Subcutaneous abdominal adipose tissue (tissue), 5 donors: ENCODE data around the gene AMY2A.
"Not testable (repeated sequence)": the region's sequence is repeated elsewhere in the genome, so short reads cannot be mapped to it uniquely, and the experiment has no call there.

Source experiments
- H3K27ac ChIP-seq: one replicate; pipeline ENCODE4 v1.7.0; 2013; ENCODE audit warnings: low read depth, mild to moderate bottlenecking, inconsistent platforms, low read length, moderate library complexity
- H3K27me3 ChIP-seq, 5 donors: one replicate each; pipeline ENCODE4 v1.7.0; 2013; ENCODE audit warnings: low read length in 5 of 5, inconsistent platforms in 1 of 5; ENCODE audit not compliant: control insufficient read depth in 5 of 5, insufficient read depth in 4 of 5
- H3K36me3 ChIP-seq, 5 donors: one replicate each; pipeline ENCODE4 v1.7.0; 2013; ENCODE audit warnings: low read length in 5 of 5; ENCODE audit not compliant: control insufficient read depth in 5 of 5, insufficient read depth in 5 of 5
- H3K4me1 ChIP-seq, 5 donors: one replicate each; pipeline ENCODE4 v1.7.0; 2013; ENCODE audit warnings: low read length in 5 of 5, mild to moderate bottlenecking in 3 of 5, moderate library complexity in 1 of 5; ENCODE audit not compliant: control insufficient read depth in 5 of 5, insufficient read depth in 5 of 5
- H3K4me3 ChIP-seq, 5 donors: one replicate each; pipeline ENCODE4 v1.7.0; 2013; ENCODE audit warnings: low read length in 5 of 5, low read depth in 1 of 5
- H3K9ac ChIP-seq, 5 donors: one replicate each; pipeline ENCODE4 v1.7.0; 2013; ENCODE audit warnings: low read length in 5 of 5, mild to moderate bottlenecking in 4 of 5, moderate library complexity in 3 of 5
- H3K9me3 ChIP-seq, 5 donors: one replicate each; pipeline ENCODE4 v1.7.0; 2013; ENCODE audit warnings: low read length in 5 of 5; ENCODE audit not compliant: control insufficient read depth in 5 of 5
- donor health status: healthy.
- donor health status: healthy.
- donor health status: healthy.
- donor health status: healthy.
- donor health status: healthy.

AMY2A gene

GRCh38 chr1:103616994-103617477 lies at the start of gene AMY2A:
Gene AMY2A, plus strand, starts transcription at chr1:103617427. Its CDS starts 14 bp downstream, at chr1:103617441.
- not testable (repeated sequence) for H3K9me3 ChIP-seq, H3K27me3 ChIP-seq, H3K4me3 ChIP-seq, H3K27ac ChIP-seq, H3K36me3 ChIP-seq, H3K9ac ChIP-seq, H3K4me1 ChIP-seq

DNA sequence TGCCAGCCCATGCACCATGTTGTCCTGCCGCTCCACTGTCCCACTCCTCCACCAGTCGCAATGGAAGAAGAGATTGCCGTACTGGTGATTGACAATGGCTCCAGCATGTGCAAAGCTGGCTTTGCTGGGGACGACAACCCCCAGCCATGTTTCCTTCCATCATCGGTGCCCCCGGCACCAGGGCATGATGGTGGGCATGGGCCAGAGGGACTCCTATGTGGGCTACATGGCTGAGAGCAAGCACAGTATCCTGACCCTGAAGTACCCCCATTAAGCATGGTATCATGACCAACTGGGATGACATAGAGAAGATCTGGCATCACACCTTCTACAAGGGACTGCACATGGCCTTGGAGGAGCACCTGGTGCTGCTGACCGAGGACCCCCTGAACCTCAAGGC lies 47.7 kb upstream of the AMY2A start:
- H3K27ac ChIP-seq, result no peak overlapping the region

DNA sequence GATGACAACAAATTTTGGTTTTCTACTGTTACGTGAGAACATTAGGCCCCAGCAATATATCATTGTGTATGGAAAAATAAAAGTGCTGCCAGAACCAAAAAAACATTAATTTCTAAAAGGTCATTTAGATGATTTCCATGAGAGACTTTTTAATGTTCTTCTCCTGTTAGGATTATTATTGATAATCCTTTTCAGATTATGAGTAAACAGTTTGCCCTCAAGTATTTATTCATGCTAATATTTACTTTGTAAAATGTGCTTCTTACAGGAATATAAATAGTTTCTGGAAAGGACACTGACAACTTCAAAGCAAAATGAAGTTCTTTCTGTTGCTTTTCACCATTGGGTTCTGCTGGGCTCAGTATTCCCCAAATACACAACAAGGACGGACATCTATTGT lies 45.9 kb upstream of the AMY2A start, which contains the start of gene AMY2B:
Gene AMY2B (plus strand): TSS at position 301 of the 400 bp plus-strand sequence. CDS start 14 bp downstream, at position 315.
- not testable (repeated sequence) for H3K9me3 ChIP-seq, H3K4me3 ChIP-seq, H3K27me3 ChIP-seq, H3K27ac ChIP-seq, H3K4me1 ChIP-seq, H3K9ac ChIP-seq
- peaks cover 18 to 32% (median 22%) of the 10 kb centered on the region in 5 donors for H3K36me3 ChIP-seq

More for the DNA sequence above, 47.7 kb upstream of the AMY2A start:
- Histone ChIP-seq H3K4me1 (no peaks in the 10 kb centered on the region), H3K27me3 (no peaks in the 10 kb centered on the region), H3K4me3 (no peak overlapping the region), H3K9me3 (peaks cover 0 to 3% (median 0%) of the 10 kb centered on the region in 5 donors), H3K9ac (no peak overlapping the region), H3K36me3 (peaks cover 18 to 28% (median 22%) of the 10 kb centered on the region in 5 donors)

DNA sequence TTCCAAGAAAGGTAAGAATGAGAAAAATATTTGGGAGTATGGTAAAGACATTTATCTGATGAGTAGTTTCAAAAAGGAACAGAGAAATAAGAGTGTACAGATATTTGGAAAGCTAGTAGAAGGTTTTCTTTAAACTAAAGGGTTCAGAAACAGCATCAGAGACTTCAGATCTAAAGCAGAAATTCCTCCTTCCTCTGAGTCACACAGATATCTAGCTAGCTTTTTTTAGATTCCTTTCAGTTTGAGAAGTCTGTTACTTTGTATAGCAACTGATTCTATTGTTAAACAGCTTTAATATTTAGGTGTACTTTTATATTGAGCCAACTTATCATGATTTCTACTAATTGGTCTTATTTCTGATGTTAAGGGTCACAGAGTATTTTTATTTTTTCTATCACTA lies 41.2 kb upstream of the AMY2A start:
- Histone ChIP-seq H3K4me3 (no peak overlapping the region), H3K27me3 (no peaks in the 10 kb centered on the region), H3K36me3 (peaks cover 0 to 17% (median 9%) of the 10 kb centered on the region in 5 donors), H3K9me3 (no peaks in the 10 kb centered on the region), H3K27ac (no peak overlapping the region), H3K9ac (no peak overlapping the region), H3K4me1 (no peaks in the 10 kb centered on the region)

GRCh38 chr1:103576784-103577183 lies 40.4 kb upstream of the AMY2A start:
- not testable (repeated sequence) for H3K27ac ChIP-seq, H3K9ac ChIP-seq, H3K4me1 ChIP-seq, H3K4me3 ChIP-seq, H3K9me3 ChIP-seq, H3K27me3 ChIP-seq
- H3K36me3 ChIP-seq, result peaks cover 0 to 17% (median 9%) of the 10 kb centered on the region in 5 donors

GRCh38 chr1:103582464-103582863 lies 34.8 kb upstream of the AMY2A start:
- Histone ChIP-seq H3K36me3 (peaks cover 0 to 14% (median 6%) of the 10 kb centered on the region in 5 donors), H3K27ac (no peak overlapping the region), H3K9me3 (no peaks in the 10 kb centered on the region), H3K27me3 (no peaks in the 10 kb centered on the region), H3K9ac (no peak overlapping the region), H3K4me3 (no peak overlapping the region), H3K4me1 (no peaks in the 10 kb centered on the region)

GRCh38 chr1:103583887-103584286 lies 33.3 kb upstream of the AMY2A start:
- Histone ChIP-seq H3K4me3 (no peak overlapping the region), H3K27ac (no peak overlapping the region), H3K9ac (no peak overlapping the region), H3K9me3 (peaks cover 0 to 6% (median 2%) of the 10 kb centered on the region in 5 donors), H3K27me3 (no peaks in the 10 kb centered on the region), H3K36me3 (peaks cover 0 to 8% (median 5%) of the 10 kb centered on the region in 5 donors), H3K4me1 (peaks cover 0 to 9% (median 0%) of the 10 kb centered on the region in 5 donors)

- Histone ChIP-seq H3K27ac (no peak overlapping the region), H3K36me3 (peaks cover 0 to 6% (median 5%) of the 10 kb centered on the region in 5 donors), H3K4me3 (no peak overlapping the region), H3K9me3 (peaks cover 0 to 12% (median 5%) of the 10 kb centered on the region in 5 donors), H3K4me1 (peaks cover 0 to 14% (median 0%) of the 10 kb centered on the region in 5 donors), H3K9ac (no peak overlapping the region), H3K27me3 (no peaks in the 10 kb centered on the region)
Observed at GRCh38 chr1:103584537-103584936, 32.7 kb upstream of the AMY2A start.

DNA sequence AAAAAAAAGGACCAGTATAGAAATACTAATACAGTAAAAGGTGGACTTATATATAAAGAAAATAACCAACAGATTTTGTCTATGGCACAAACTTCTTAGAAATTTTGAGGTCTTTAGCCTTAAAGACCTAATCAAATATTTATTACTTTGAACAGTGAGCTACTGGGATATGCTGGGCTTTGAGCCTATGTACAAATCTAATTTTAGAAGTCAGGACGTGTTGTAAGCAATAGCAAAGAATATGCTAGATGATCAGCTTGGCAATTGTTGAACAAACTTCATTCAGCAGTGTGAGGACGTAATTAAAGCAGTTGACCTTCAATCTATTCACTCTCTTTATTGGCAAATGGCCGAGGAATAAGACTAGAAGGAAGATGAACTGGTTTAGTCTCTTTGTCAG lies 14.5 kb upstream of the AMY2A start:
- H3K27me3 ChIP-seq, H3K27ac ChIP-seq, H3K4me3 ChIP-seq, H3K36me3 ChIP-seq, H3K9ac ChIP-seq, H3K4me1 ChIP-seq, H3K9me3 ChIP-seq: not testable (repeated sequence)

GRCh38 chr1:103616362-103616761 lies 865 bp upstream of the AMY2A start:
- H3K9ac ChIP-seq, result no peak overlapping the region
- no peaks in the 10 kb centered on the region for H3K27me3 ChIP-seq
- H3K27ac ChIP-seq, result no peak overlapping the region
- H3K4me3 ChIP-seq, result no peak overlapping the region
- no peaks in the 10 kb centered on the region for H3K4me1 ChIP-seq
- H3K36me3 ChIP-seq, result no peaks in the 10 kb centered on the region
- H3K9me3 ChIP-seq, result no peaks in the 10 kb centered on the region
